GM11168 (cell line): ENCODE measurements around the gene SGMS1.

ENCODE experiments used
- in situ Hi-C: fragments of 300-500 bp; cut with MboI; formaldehyde crosslinking; loops from one replicate; pipeline ENCODE4 v1.12.0; 2022; ENCODE audit warnings: low sequenced_read_pairs; ENCODE audit not compliant: unreplicated experiment

The SGMS1 gene

DNA sequence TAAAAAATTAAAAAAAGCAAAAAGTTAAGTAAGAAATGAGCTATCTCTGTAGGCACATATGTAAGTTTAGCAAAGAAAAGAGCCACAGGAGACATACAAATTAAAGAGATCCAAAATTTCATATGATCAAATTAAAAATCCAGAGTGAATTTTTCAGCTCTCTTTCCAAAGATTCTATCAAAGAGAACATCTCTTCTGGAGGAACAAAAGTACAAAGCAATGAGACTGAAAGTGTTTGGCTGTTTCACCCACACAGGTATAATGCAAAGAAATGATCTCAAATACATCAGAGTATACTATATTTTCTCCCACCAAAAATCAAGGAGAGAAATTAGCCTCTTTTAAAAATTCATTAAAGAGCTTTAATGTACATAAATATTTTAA, 297.6 kb downstream of the SGMS1 start:
- in situ Hi-C loops = no loop called here

GRCh38 chr10:50325449-50326171, 298.1 kb downstream of the SGMS1 start:
- in situ Hi-C loops = no loop called here

DNA sequence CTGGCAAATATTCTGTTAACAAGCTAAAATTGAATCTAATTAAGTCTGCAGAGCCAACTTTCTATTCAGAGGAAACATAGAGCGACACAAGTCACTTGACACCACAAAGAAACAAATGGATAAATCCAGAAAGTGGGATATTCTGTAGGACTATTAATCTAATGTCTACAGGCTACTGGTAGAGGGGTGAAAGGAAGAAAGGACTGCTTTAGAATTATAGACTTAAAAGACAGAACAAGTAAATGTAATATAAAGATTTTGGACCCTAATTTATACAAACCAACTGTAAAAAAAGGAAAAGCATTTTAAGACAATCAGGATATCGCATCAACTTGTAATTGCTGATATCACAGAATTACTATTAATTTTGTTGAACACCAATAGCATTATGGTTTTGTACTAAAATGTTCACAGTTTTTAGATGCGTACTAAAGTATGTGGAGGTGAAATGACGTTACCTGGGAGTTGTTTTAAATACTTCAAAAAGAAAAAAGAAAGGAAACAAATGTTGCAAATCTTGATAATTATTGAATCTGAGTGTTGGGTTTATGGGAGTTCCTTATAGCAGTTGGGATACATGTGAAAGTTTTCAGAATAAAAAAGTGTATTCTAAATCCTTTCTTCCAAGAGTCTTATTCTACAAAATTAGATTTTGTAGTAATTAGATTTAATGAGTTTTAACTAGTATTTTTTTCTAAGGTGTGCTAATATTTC, 298.9 kb downstream of the SGMS1 start:
- in situ Hi-C loops = no loop called here

GRCh38 chr10:50324046-50324445, 299.7 kb downstream of the SGMS1 start:
- in situ Hi-C loops = no loop called here

GRCh38 chr10:50322077-50322476, 301.7 kb downstream of the SGMS1 start:
- in situ Hi-C loops = no loop called here

- in situ Hi-C loops = no loop called here
Measured at GRCh38 chr10:50318129-50318528, 305.6 kb downstream of the SGMS1 start.

DNA sequence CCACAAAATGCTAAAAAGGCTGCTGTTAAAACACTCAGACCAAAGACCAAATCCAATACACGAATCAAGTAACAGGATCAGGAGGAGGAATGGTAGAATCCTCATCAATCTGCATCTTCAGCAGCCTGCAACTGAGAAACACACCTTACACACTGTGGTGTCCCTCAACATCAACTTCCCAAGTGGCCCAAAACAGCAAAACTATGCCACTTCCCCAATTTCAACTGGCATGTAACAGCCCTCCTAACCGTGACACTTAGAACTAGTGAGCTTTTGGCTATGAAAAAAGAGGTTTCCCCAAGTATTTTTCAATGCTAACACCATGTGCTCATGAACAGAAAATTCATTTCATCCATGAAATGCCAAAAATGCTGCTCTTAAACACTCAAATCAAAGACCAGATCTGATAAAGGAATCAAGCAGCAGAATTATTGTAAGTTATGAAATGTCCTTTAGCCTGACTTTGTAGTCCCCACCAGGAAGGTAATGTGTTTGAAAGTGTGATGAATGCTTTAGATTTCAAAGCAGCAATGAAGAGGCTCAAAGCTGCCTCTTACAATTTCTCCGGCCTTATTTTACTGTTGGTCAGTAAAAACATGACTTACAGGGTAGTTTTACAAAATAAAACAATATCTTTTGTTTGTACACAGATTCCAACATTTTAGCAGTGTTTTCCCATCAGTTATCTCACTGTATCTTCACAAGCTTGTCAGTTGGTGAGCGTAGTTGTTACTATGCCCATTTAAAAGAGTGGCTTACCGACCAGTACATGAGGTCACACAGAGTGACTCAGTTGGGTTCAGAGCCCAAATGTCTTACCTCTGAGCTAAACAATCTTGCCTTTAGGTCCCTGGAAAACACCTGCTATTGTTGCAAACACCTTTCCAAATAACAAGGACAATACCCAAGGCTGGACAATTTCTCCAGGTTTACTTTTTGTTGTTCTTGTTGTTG, 306.8 kb downstream of the SGMS1 start:
- in situ Hi-C loops = no loop called here

- in situ Hi-C loops = no loop called here
Measured at GRCh38 chr10:50316174-50316573, 307.6 kb downstream of the SGMS1 start.

DNA sequence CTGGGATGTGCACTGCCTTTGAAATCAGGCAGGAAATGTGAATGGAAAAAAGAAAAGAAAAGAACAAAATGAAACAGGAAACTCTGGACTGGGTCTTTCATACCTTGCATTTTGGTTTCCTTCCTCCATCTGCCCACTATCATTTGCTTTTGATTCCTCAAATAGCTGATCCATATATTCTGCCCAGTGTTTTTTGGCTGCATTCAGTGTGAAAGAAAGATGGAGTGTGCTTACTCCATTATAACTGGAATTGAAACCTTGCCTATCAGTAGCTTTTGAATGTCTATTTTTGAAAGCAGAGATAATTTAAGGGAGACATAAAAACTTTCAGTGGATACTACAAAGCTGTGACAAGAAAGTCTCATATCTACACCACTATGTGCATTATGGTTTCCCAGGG, 308.3 kb downstream of the SGMS1 start:
- in situ Hi-C loops = no loop called here

DNA sequence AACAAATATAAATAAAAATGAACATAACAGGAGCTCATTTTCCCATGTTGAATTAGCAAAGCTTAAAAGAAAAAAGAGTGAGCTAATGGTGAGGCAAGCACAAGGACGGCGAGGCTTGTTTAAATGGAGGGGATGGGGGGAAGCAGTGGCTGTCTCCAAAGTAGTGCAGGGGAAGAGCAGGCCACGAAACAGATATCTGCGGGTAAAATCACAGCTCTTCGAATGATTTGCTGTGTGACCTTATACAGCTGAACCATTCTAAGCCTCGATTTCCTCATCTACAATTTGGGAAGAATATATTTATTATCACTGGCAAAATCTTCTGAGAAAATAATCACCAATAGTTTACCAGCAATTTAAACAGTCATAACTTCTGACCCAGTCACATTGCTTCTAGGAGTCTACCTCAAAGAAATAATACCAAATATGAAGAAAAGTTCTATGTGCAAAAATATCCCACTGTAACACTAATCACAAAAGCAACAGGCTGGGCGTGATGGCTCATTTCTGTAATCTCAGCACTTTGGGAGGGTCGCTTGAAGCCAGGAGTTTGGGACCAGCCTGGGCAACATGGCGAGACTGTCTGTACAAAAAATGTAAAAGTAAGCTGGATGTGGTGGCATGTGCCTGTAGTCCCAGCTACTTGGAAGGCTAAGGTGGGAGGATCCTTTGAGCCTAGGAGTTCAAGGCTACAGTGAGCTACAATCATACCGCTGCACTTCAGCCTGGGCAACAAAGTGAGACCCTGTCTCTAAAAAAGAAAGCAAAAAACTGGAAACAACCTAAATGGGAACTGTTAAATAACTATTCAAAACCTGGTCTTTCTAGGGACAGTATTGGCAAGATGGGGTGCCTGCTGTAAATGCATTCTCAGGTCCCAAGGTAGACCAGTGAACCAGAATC, 309.3 kb downstream of the SGMS1 start:
- in situ Hi-C loops = no loop called here

GRCh38 chr10:50312464-50313437, 311.0 kb downstream of the SGMS1 start:
- in situ Hi-C loops = no loop called here

GRCh38 chr10:50310560-50311174, 313.1 kb downstream of the SGMS1 start:
- in situ Hi-C loops = no loop called here

DNA sequence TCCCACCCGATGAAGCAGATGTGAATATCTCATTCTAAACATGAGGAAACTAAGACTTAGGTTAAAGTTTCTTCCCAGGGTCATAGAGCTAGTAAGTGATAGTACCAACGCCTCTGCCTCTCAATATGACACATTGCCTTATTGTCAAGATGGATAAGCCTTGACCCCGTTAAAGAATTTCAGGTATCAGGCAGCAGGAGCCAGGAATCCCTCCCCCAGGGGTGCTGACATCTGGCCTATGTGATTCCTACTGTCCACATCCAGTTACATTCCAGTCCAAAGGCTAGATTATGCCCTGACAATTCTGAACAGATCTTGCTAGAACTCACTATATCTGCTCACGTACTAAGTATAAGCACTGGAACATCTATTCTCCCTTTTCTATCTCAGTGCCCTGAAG, 314.4 kb downstream of the SGMS1 start:
- in situ Hi-C loops = no loop called here

DNA sequence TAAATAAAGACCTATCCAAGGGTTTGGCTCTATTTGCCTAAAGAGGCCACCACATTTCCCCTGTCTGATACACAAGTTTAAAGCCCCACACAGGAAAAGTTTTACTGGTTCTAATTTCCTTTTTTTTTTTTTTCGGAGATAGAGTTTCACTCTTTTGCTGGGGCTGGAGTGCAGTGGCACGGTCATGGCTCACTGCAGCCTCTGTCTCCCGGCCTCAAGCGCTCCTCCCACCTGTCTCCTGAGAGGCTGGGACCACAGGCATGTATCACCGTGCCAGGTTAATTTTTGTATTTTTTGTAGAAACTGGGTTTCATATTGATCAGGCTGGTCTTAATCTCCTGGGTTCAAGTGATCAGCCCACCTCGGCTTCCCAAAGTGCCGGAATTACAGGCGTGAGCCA, 319.1 kb downstream of the SGMS1 start:
- in situ Hi-C loops = no loop called here

DNA sequence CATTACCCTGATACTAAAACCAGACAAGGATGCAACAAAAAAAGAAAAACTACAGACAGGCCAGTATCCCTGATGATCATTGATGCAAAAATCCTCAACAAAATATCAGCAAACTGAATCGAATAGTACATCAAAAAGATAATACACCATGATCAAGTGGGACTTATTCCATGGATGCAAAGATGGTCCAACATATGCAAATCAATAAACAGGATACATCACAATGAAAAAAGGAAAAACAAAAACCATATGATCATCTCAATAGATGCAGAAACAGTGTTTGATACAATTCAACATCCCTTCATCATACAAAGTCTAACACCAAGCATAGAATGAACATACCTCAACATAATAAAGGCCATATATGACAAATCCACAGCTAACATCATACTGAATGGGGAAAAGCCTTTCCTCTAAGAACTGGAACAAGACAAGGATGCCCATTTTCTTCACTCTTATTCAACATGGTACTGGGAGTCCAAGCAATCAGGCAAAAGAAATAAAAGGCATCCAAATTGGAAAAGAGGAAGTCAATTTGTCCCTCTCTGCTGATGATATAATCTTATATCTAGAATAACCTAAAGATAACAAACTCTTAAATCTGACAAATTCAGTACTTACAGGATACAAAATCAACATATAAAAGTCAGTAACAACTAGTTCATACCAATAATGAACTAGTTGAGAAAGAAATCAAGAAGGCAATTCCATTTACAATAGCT, 323.6 kb downstream of the SGMS1 start:
- in situ Hi-C loops = no loop called here

GRCh38 chr10:50295367-50295766, 328.4 kb downstream of the SGMS1 start:
- in situ Hi-C loops = no loop called here

- in situ Hi-C loops = no loop called here
Measured at GRCh38 chr10:50294582-50294981, 329.2 kb downstream of the SGMS1 start.
